Pancreas (tissue), 10 donors: ENCODE data around the gene SDK1. TPM values are rescaled to one million over a fixed set of nuclear protein-coding genes. Genes with fewer than 3 reads are reported as not detected.

Source experiments
- ATAC-seq, 4 donors: fragments of 200-7000 bp; cut with Tn5 transposase; one replicate each; pipeline versions ENCODE4 v1.8.0 to v1.9.1; 2020; ENCODE audit warnings: mild to moderate bottlenecking in 4 of 4, moderate library complexity in 4 of 4
- DNase-seq, 6 donors: peaks; one replicate each; pipeline ENCODE4 v3.0.0-alpha.2; 2020
- FAIRE-seq: peaks from 2 replicates; lab custom pipeline; 2012; peaks lifted over from hg19 to GRCh38; lab: Jason Lieb, UNC
- H3K27ac ChIP-seq, 4 donors: fragments of 200-600 bp; sonication (generic); 1 replicate in 3 of 4; 2 replicates in 1 of 4; pipeline versions ENCODE4 v1.5.0 to v1.8.0; 2020
- H3K27me3 ChIP-seq, 4 donors: fragments of 200-600 bp; one replicate each; pipeline ENCODE4 v1.8.0; 2021
- H3K36me3 ChIP-seq, 3 donors: fragments of 200-600 bp; sonication (generic) in 1 of 3; one replicate each; pipeline versions ENCODE4 v1.5.0 to v1.8.0; 2020 to 2021
- H3K4me1 ChIP-seq, 3 donors: fragments of 200-600 bp; one replicate each; pipeline ENCODE4 v1.8.0; 2021
- H3K4me3 ChIP-seq, 4 donors: fragments of 200-600 bp; sonication (generic) in 2 of 4; one replicate each; pipeline versions ENCODE4 v1.5.0 to v1.8.0; 2020 to 2021
- H3K9me3 ChIP-seq, 4 donors: fragments of 200-600 bp; one replicate each; pipeline ENCODE4 v1.8.0; 2021
- WGBS, 2 donors: extraction: QIAGEN DNeasy Blood & Tissue Kit; methylation state at CpG; one replicate each; pipeline ENCODE4 v1.1.7; 2013; 5-methylcytosine and 5-hydroxymethylcytosine counted together
- intact Hi-C, 3 donors: fragments of 100-400 bp; cut with DNase I; formaldehyde crosslinking; loops; one replicate each; pipeline versions ENCODE4 v1.11.1 to v1.14.2; 2022
- polyA plus RNA-seq, 2 donors: library from polyadenylated mRNA; stranded (reverse); fragments of 200-250 nt; gene quantifications; one replicate each; pipeline ENCODE4 v1.2.3, GENCODE V29; 2013
- total RNA-seq, 6 donors: library from RNA; stranded (reverse); fragmentation: NEBNext Ultra II Directional in 4 of 6; extraction: Animal tissue kit (Norgen Biotek cat#: 25700) in 4 of 6; gene quantifications; one replicate each; pipeline versions ENCODE4 v1.2.1 to v1.2.4, GENCODE V29; 2021 to 2023
- TF ChIP-seq, protein P1 (sequence below), 4 donors: fragments of 200-600 bp; sonication (generic) in 3 of 4; IDR thresholded peaks; one replicate each; pipeline versions ENCODE4 v1.5.0 to v1.8.0; 2021; ENCODE audit warnings: antibody characterized with exemption in 4 of 4
- donor health status: healthy with polysubstance abuse.
- donor health status: DM: no; HTN: no; CAD: no; lungs with moderate emphysema.
- donor health status: DM: no; HTN: no; CAD: no.
- donor health status: control.
- donor health status: control.
- donor health status: Bipolar disorder and iron deficiency.
- donor health status: DM: yes; HTN: yes; CAD: no.
- donor health status: DM: no; HTN: no; CAD: no.
- donor health status: DM: no; HTN: no; CAD: no.
- donor health status: DM: yes; HTN: yes; CAD: no.

Gene SDK1
- total and polyA plus RNA-seq, 8 donors, result 10.8 to 30.8 (median 19.8) TPM

DNA sequence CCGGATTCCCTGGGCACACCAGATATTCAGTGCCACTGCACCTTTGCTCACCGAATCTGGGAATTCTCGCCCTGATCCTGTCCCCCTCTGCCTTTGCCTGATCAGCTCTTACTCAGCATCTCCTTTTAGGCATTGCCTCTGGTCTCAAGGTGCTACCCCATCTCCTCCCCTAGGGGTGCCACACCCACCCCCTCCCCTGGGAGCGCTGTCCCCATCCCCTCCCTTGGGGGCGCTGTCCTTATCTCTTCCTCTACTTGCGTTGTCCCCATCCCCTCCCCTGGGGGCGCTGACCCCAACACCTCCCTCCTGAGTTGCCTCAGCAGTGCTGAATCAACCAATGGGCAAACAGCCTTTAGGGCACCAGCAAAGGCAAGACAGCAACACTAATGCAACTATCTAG, 694.1 kb downstream of the SDK1 start:
- Histone ChIP-seq H3K9me3 (no peaks in the 10 kb centered on the region), H3K27me3 (no peaks in the 10 kb centered on the region), H3K36me3 (no peaks in the 10 kb centered on the region), H3K4me1 (no peaks in the 10 kb centered on the region), H3K4me3 (no peak overlapping the region), H3K27ac (no peak overlapping the region)
- ATAC-seq, result no peak
- 83 to 85% methylated on average over 7 of the region's 7 CpGs for WGBS, 2 donors
- no peak for FAIRE-seq
- TF ChIP-seq, protein P1, sequence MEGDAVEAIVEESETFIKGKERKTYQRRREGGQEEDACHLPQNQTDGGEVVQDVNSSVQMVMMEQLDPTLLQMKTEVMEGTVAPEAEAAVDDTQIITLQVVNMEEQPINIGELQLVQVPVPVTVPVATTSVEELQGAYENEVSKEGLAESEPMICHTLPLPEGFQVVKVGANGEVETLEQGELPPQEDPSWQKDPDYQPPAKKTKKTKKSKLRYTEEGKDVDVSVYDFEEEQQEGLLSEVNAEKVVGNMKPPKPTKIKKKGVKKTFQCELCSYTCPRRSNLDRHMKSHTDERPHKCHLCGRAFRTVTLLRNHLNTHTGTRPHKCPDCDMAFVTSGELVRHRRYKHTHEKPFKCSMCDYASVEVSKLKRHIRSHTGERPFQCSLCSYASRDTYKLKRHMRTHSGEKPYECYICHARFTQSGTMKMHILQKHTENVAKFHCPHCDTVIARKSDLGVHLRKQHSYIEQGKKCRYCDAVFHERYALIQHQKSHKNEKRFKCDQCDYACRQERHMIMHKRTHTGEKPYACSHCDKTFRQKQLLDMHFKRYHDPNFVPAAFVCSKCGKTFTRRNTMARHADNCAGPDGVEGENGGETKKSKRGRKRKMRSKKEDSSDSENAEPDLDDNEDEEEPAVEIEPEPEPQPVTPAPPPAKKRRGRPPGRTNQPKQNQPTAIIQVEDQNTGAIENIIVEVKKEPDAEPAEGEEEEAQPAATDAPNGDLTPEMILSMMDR (IDR thresholded peaks at IDR 0.05), result no peak
- no peak for DNase-seq
- intact Hi-C loops, result no loop called here

DNA sequence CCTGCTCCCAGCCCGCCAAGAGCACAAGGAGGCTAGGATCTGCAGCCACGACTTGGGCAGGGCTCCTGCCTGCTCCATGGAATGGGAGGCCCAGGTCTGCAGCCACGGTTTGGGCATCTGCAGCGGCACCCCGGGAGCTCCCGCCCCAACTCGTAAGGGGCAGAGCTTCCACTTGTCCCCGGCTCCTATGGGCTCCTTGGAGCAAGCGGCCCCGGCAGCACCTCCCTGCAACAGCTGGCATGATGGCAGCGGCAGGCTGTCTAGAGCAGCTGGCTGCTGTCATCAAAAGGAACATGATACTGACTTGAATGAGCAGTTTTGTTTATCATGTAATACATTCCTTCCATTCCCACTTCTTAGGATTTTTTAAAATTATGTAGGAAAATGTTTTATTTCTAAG, 697.0 kb downstream of the SDK1 start:
- no peaks in the 10 kb centered on the region for H3K9me3 ChIP-seq
- FAIRE-seq, result no peak
- TF ChIP-seq, protein P1 (IDR thresholded peaks at IDR 0.05), result no peak

DNA sequence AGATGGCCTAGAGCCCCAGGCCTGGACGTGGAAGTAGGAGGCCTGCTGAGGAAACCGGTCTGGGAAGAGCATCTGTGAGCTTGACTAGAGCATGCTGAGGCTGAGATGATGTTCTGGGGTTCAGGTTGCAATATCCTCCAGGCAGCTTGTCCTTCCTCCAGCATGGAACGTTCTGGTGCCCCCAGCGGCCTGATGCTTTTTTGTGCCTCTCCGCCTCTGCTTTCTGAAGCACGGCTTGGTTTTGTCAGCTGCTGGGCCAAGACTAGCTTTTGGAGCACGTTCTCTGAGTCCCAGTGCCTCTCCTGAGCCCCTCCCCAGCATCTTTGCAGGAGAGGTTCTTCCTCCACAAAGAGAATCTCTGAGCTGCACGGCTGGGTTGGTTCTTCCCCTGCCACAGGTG, 699.1 kb downstream of the SDK1 start:
- H3K9me3 ChIP-seq, result no peaks in the 10 kb centered on the region
- no peak for ATAC-seq
- 85 to 91% methylated on average over 8 of the region's 8 CpGs for WGBS, 2 donors
- H3K27me3 ChIP-seq, result no peaks in the 10 kb centered on the region
- intact Hi-C loops, result no loop called here
- TF ChIP-seq, protein P1 (IDR thresholded peaks at IDR 0.05), result no peak
- no peaks in the 10 kb centered on the region for H3K36me3 ChIP-seq
- H3K27ac ChIP-seq, result no peak overlapping the region
- FAIRE-seq, result no peak
- H3K4me1 ChIP-seq, result no peaks in the 10 kb centered on the region
- H3K4me3 ChIP-seq, result no peak overlapping the region
- DNase-seq, result no peak

More for the DNA sequence above, 697.0 kb downstream of the SDK1 start:
- peak in 1 of 6 donors; percentile 60 for DNase-seq
- H3K4me1 ChIP-seq, result no peaks in the 10 kb centered on the region
- no peak for ATAC-seq
- no peak overlapping the region for H3K4me3 ChIP-seq
- H3K27ac ChIP-seq, result no peak overlapping the region
- 92 to 94% methylated on average over 11 of the region's 11 CpGs for WGBS, 2 donors
- intact Hi-C loops, result no loop called here
- H3K36me3 ChIP-seq, result no peaks in the 10 kb centered on the region
- no peaks in the 10 kb centered on the region for H3K27me3 ChIP-seq

DNA sequence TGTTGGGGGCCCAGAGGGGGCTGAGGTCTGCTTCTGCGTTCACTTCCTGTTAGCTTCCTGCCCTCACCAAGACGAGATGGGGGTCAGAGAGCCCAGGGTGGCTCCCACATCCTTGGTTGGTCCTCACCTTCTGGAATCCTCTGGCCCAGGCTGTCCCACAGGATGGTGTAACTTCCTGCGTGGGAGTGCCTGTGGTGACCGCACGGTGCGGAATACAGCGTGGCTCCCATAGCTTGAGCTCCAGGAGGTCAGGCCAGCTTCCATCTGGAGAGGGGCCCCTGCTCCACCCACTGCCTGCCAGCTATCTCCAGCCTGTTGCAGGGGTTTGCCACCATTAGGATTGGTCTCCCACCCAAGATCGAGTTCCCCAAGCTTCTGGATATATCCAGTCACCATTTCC, 699.9 kb downstream of the SDK1 start:
- FAIRE-seq, result no peak
- H3K9me3 ChIP-seq, result no peaks in the 10 kb centered on the region
- no peak overlapping the region for H3K4me3 ChIP-seq
- H3K36me3 ChIP-seq, result no peaks in the 10 kb centered on the region
- 88 to 92% methylated on average over 8 of the region's 8 CpGs for WGBS, 2 donors
- intact Hi-C loops, result no loop called here
- H3K27me3 ChIP-seq, result no peaks in the 10 kb centered on the region
- TF ChIP-seq, protein P1 (IDR thresholded peaks at IDR 0.05), result no peak
- H3K4me1 ChIP-seq, result no peaks in the 10 kb centered on the region
- ATAC-seq, result peak in 1 of 4 donors; percentile 15
- no peak overlapping the region for H3K27ac ChIP-seq
- no peak for DNase-seq

DNA sequence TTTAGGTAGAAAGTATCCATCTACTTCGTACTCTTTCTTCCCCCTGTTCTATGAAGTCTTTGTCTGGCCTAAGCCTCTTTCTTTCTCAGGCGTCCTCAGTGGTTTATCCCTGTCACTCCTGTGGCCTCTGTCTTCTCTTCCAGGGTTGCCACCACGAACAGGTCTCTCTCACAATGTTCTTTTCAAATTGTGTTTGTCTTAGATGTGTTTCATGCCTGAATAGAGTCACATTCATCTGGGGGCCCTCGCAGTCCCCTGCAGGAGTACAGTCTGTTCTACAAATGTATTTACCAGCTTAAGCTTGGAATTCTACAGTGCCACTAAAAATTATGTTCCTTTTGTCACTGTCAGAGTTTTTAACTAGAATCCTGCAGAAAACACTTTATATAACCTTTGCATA, 700.7 kb downstream of the SDK1 start:
- intact Hi-C loops, result no loop called here
- H3K9me3 ChIP-seq, result no peaks in the 10 kb centered on the region
- 77 to 84% methylated on average over 4 of the region's 4 CpGs for WGBS, 2 donors
- FAIRE-seq (no peak), ATAC-seq (peak in 2 of 4 donors; percentile 55 to 60), DNase-seq (no peak)
- no peaks in the 10 kb centered on the region for H3K27me3 ChIP-seq
- no peaks in the 10 kb centered on the region for H3K36me3 ChIP-seq
- H3K27ac ChIP-seq, result no peak overlapping the region
- no peaks in the 10 kb centered on the region for H3K4me1 ChIP-seq
- H3K4me3 ChIP-seq, result no peak overlapping the region
- TF ChIP-seq, protein P1 (IDR thresholded peaks at IDR 0.05), result no peak
